HG03442 (cell line): ENCODE results near the gene ARHGAP18.
A peak's percentile ranks its signal among the peaks of the same experiment; 100 is the strongest.
"Not testable (repeated sequence)": the region's sequence is repeated elsewhere in the genome, so short reads cannot be mapped to it uniquely, and the experiment has no call there.

Source experiments
- ATAC-seq: cut with Tn5 transposase; IDR thresholded peaks from one replicate; pipeline ENCODE4 v1.9.1; 2021; ENCODE audit warnings: mild to moderate bottlenecking, moderate library complexity; ENCODE audit not compliant: unreplicated experiment

ARHGAP18 gene

GRCh38 chr6:129597023-129597713 lies 112.8 kb downstream of the ARHGAP18 start:
- peak; percentile 58 for ATAC-seq

GRCh38 chr6:129596522-129596921 lies 113.5 kb downstream of the ARHGAP18 start:
- ATAC-seq = no peak

GRCh38 chr6:129593233-129593564 lies 116.8 kb downstream of the ARHGAP18 start:
- ATAC-seq = no peak

GRCh38 chr6:129592516-129593232 lies 117.3 kb downstream of the ARHGAP18 start:
- no peak for ATAC-seq

- no peak for ATAC-seq
These were observed 119.5 kb downstream of the ARHGAP18 start for GRCh38 chr6:129590408-129591022.

- ATAC-seq = no peak
These were observed 123.2 kb downstream of the ARHGAP18 start for GRCh38 chr6:129586815-129587214.

GRCh38 chr6:129583866-129584265 lies 126.1 kb downstream of the ARHGAP18 start:
- ATAC-seq = no peak

- ATAC-seq = no peak
These were observed 131.7 kb downstream of the ARHGAP18 start for GRCh38 chr6:129578315-129578714.

GRCh38 chr6:129577691-129578090 lies 132.3 kb downstream of the ARHGAP18 start:
- no peak for ATAC-seq

GRCh38 chr6:129576456-129576855 lies 133.5 kb downstream of the ARHGAP18 start:
- no peak for ATAC-seq

GRCh38 chr6:129575378-129576118 lies 134.4 kb downstream of the ARHGAP18 start:
- no peak for ATAC-seq

- not testable (repeated sequence) for ATAC-seq
These were observed 135.4 kb downstream of the ARHGAP18 start for GRCh38 chr6:129574605-129575004.

- ATAC-seq = not testable (repeated sequence)
These were observed 139.0 kb downstream of the ARHGAP18 start for GRCh38 chr6:129570929-129571328.

- ATAC-seq = no peak
These were observed 142.0 kb downstream of the ARHGAP18 start for GRCh38 chr6:129568015-129568414.

- no peak for ATAC-seq
These were observed 142.6 kb downstream of the ARHGAP18 start for GRCh38 chr6:129567374-129567773.

GRCh38 chr6:129565811-129566210 lies 144.2 kb downstream of the ARHGAP18 start:
- no peak for ATAC-seq

- ATAC-seq = no peak
These were observed 144.6 kb downstream of the ARHGAP18 start for GRCh38 chr6:129565366-129565765.

- ATAC-seq = no peak
These were observed 151.7 kb downstream of the ARHGAP18 start for GRCh38 chr6:129558248-129558647.

GRCh38 chr6:129555206-129555832 lies 154.7 kb downstream of the ARHGAP18 start:
- no peak for ATAC-seq

GRCh38 chr6:129552413-129552812 lies 157.6 kb downstream of the ARHGAP18 start:
- ATAC-seq = no peak

- ATAC-seq = no peak
These were observed 158.5 kb downstream of the ARHGAP18 start for GRCh38 chr6:129551486-129551885.
